ENCODE measurements around the gene TOPORS. TPM values are rescaled to one million over a fixed set of nuclear protein-coding genes. Genes with fewer than 3 reads are reported as not detected.
"Not testable (repeated sequence)": the region's sequence is repeated elsewhere in the genome, so short reads cannot be mapped to it uniquely, and the experiment has no call there.

Gene TOPORS
- total RNA-seq, 1 donor: 44.5 TPM

DNA sequence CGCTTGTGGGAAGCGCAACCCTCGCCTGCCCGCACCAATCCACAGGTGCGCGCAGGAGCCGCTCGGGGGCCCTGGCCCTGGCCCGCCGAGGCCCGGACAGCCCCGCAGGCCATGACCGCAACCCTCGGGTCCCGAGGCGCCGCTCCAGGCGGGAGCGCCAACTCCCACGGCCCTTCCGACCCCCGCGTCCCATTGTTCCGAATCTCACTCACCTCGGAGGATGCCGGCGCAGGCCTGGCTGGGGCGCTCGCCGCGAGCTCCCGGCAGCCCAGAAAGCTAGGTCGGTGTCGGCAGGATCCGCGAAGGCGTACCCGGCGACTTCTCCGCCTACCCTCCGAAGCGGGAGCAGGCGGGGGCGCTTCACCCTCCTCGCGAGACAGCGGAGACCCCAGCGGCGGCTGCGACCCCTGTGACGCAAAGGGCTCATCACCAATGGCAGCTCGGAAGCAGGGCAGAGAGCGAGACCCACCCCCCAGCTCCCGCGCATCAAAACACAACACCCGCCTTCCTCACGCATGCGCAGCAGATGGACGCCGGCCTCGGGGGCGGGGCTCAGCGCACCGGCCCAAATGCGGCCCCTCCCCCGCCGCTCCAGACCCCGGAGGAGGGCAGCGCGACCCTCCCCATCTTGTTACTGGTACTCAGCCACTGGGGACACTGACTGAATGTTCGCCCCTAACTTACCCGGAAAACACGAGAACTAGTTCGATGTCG lies 1.7 kb downstream of the TOPORS start:
- DNase-seq (ENCODE audit: low read depth): peak; percentile 96
- H3K4me3 ChIP-seq (ENCODE audit: low read depth, low read length): peak overlapping the region; percentile 89
- TF ChIP-seq, protein P1, sequence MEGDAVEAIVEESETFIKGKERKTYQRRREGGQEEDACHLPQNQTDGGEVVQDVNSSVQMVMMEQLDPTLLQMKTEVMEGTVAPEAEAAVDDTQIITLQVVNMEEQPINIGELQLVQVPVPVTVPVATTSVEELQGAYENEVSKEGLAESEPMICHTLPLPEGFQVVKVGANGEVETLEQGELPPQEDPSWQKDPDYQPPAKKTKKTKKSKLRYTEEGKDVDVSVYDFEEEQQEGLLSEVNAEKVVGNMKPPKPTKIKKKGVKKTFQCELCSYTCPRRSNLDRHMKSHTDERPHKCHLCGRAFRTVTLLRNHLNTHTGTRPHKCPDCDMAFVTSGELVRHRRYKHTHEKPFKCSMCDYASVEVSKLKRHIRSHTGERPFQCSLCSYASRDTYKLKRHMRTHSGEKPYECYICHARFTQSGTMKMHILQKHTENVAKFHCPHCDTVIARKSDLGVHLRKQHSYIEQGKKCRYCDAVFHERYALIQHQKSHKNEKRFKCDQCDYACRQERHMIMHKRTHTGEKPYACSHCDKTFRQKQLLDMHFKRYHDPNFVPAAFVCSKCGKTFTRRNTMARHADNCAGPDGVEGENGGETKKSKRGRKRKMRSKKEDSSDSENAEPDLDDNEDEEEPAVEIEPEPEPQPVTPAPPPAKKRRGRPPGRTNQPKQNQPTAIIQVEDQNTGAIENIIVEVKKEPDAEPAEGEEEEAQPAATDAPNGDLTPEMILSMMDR (IDR thresholded peaks at IDR 0.05; ENCODE audit: insufficient read depth, low read depth, low read length): no peak

DNA sequence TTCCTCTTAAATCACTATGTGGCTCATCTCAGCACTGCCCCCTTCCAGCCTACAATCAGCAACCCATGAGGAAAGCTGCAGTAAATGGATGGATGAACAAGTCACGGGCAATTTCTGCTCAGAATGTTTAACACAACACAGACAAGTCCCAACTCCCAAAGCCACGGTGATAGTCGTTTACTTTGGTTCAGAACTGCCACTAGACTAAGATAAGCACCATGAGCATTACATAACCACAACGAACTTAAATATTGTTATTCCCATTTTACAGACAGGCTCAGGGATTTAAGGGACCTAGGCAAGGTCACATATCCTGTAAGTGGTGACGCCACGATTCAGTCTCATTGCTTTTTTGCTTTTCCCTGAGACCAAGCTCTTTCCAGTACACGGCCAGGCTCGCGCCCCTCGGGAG lies 2.2 kb downstream of the TOPORS start:
- H3K4me3 ChIP-seq (ENCODE audit: low read depth, low read length): peak overlapping the region; percentile 89
- DNase-seq (ENCODE audit: low read depth): peak; percentile 44
- TF ChIP-seq, protein P1 (IDR thresholded peaks at IDR 0.05; ENCODE audit: insufficient read depth, low read depth, low read length): peak; percentile 23

DNA sequence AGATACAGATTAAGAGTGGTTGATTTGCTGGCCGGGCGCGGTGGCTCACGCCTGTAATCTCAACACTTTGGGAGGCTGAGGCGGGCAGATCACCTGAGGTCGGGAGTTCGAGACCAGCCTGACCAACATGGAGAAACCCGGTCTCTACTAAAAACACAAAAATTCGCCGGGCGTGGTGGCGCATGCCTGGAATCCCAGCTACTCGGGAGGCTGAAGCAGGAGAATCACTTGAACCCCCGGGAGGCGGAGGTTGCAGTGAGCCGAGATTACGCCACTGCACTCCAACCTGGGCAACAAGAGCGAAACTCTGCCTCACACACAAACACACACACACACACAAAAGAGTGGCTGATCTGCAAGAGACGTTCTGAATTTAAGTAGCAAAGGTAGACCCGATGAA lies 4.2 kb downstream of the TOPORS start:
- not testable (repeated sequence) for DNase-seq (ENCODE audit: low read depth)

DNA sequence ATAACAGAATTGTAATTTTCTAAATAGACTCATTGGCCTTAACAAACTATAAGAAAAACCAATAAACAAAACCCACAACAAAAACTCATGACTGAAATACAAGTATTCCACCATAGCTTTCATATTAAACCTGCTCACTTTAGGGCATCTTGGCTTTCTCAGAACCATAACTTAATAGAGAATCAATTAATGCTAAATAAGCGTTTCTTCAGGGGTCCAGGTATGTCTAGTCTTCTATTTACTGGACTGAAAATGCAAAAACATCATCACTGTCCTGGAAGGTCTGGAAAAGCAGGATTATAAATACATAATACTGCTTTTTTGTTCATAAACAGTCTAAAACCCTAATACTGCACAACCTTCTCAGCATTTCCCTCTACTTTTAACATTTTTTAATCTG lies 6.5 kb downstream of the TOPORS start:
- H3K4me3 ChIP-seq (ENCODE audit: low read depth, low read length): no peak overlapping the region
- no peak for DNase-seq (ENCODE audit: low read depth)
- TF ChIP-seq, protein P1 (IDR thresholded peaks at IDR 0.05; ENCODE audit: insufficient read depth, low read depth, low read length): no peak

More for the DNA sequence above, 4.2 kb downstream of the TOPORS start:
- not testable (repeated sequence) for H3K4me3 ChIP-seq (ENCODE audit: low read depth, low read length)

DNA sequence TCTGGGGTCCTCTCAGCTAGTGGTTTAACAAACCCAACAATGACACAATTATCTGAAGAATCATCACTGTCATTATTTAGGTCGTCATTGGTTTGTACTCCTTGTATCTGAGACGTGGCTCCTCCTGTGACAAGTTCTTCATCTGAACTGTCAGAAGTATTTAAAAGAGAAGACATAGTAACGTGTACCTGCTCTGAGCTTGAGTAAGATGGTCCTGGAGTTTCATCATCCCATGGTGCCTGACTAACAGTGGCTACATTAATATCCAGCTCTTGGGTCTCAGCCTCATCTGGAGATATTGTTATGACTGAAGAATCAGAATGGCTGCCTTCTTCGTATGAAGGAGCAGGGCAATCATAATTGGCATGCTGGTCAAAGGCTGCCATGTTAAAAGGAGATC lies 9.3 kb downstream of the TOPORS start:
- no peak overlapping the region for H3K4me3 ChIP-seq (ENCODE audit: low read depth, low read length)
- no peak for DNase-seq (ENCODE audit: low read depth)
- TF ChIP-seq, protein P1 (IDR thresholded peaks at IDR 0.05; ENCODE audit: insufficient read depth, low read depth, low read length): no peak

DNA sequence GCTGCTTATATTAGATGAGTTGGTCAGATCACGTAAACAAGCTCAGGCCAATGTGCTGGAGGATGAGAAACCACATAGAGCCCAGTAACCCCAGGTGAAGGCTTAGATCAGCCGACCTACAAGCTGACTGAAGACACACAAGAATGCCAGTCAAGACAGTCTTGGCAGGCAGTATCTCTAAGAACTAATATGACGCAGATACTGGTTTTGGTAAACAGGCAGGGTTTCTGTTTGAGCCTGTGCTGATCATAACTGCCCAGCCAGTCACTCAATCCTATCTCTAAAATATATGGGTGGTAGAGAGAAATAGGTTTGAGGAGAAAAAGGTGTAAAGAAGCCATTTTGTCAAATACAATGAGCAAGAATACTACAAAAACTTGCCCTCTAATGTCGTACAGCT lies 18.6 kb downstream of the TOPORS start:
- TF ChIP-seq, protein P1 (IDR thresholded peaks at IDR 0.05; ENCODE audit: insufficient read depth, low read depth, low read length): no peak
- DNase-seq (ENCODE audit: low read depth): no peak

DNA sequence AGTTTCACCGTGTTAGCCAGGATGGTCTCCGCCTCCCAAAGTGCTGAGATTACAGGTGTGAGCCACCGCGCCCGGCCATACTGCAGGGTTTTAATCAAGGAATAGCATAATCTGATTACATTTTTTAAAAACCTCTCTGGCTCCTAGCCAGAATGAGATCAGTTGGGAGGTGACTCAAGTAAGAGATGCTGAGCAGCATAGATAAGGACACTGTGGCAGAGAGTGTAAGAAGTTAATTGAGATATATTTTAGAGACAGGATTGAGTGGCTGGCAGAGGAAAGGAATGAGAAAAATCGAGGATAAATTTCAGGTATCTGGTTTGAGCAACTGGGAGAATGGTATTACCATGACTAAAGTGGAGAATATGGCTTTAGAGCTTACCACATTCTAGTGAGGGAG lies 19.1 kb downstream of the TOPORS start:
- TF ChIP-seq, protein P1 (IDR thresholded peaks at IDR 0.05; ENCODE audit: insufficient read depth, low read depth, low read length): no peak
- DNase-seq (ENCODE audit: low read depth): no peak
- H3K4me3 ChIP-seq (ENCODE audit: low read depth, low read length): no peak overlapping the region

More for the DNA sequence above, 18.6 kb downstream of the TOPORS start:
- no peak overlapping the region for H3K4me3 ChIP-seq (ENCODE audit: low read depth, low read length)
